Measurements from ENCODE around the gene SSR1. TPM values are rescaled to one million over a fixed set of nuclear protein-coding genes. Genes with fewer than 3 reads are reported as not detected.
A peak's percentile ranks its signal among the peaks of the same experiment; 100 is the strongest.

SSR1 gene
- total and polyA plus RNA-seq, 2 of the 13 experiments (the other 11 are each of a cell fraction or from before 2014, with no cell fraction given) = 203 to 243 TPM

DNA sequence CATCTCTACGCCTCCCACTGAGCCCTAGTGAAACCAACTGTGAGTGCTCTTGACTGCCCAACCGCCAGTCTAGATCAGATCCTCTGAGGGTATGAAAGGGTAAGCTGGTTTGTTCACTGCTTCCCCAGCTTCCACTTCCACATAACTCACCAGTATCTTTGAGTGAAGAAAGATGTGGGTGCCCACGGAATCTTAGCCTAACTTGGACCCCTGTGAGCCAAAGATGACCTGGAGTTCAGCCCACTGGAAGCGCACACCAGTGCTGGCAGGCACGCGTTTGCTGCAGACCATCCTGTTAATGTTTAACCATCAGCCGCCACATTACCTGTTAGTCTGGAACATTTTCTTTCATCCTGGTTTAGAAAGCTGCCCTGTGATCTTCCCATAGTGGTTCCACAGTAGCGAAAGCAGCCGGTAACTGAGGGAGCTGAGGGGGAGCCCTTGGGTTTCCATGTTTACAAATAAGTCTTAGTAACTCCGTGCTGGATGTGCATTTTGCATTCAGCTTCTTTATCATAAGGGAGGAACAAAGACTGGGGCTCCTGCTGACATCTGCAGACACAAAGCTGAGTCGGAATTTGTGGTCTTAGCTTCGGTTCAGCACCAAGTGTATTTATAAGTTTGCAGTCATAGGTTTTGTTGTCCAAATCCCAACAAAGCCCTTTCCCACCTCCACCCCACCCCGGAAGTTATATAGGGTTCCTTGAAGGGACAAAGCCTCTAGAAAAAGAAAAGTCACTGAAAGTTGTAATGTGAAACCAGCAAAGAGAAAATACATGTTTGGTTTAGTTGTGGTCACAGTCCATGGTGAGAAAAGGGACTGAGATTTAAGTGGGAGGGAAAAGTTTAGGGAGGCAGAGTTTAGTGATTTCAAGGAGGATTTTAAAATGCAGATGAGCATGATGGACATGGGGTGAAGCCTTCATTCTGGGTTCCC is 71.0 kb downstream of the SSR1 start (continued):
- peak; percentile 96 for TF ChIP-seq SAP130 (CRISPR knock-in tag; IDR thresholded peaks at IDR 0.05; ENCODE audit: low read depth)
- TF ChIP-seq AGO2 (optimal IDR thresholded peaks at IDR 0.05; ENCODE audit: low read depth, low read length) = no peak
- no peak for TF ChIP-seq KDM1A (CRISPR knock-in tag; IDR thresholded peaks at IDR 0.05)
- TF ChIP-seq NKX3-1 (CRISPR knock-in tag; IDR thresholded peaks at IDR 0.05) = no peak
- peak; percentile 38; the same call in 1 of the 2 replicates for TF ChIP-seq ZNF263 (CRISPR knock-in tag; IDR thresholded peaks at IDR 0.05)
- TF ChIP-seq MEIS2 (CRISPR knock-in tag; IDR thresholded peaks at IDR 0.05) = peak; percentile 75; the same call in 1 of the 2 replicates
- peak; percentile 55; the same call in 1 of the 2 replicates for TF ChIP-seq FOXK2 (IDR thresholded peaks at IDR 0.05)
- TF ChIP-seq PPARG (CRISPR knock-in tag; conservative IDR thresholded peaks at IDR 0.05) = peak; percentile 81; the same call in 1 of the 2 replicates
- 0 out of 2 replicates have a peak, but pooled peaks have one; percentile 36 for TF ChIP-seq ZMAT3 (CRISPR knock-in tag; conservative IDR thresholded peaks at IDR 0.05)
- TF ChIP-seq ZNF441 (CRISPR knock-in tag; IDR thresholded peaks at IDR 0.05; ENCODE audit: borderline replicate concordance) = 0 out of 2 replicates have a peak, but pooled peaks have one; percentile 26
- TF ChIP-seq ZC3H13 (CRISPR knock-in tag; IDR thresholded peaks at IDR 0.05) = 0 out of 2 replicates have a peak, but pooled peaks have one; percentile 42
- TF ChIP-seq, protein P1, sequence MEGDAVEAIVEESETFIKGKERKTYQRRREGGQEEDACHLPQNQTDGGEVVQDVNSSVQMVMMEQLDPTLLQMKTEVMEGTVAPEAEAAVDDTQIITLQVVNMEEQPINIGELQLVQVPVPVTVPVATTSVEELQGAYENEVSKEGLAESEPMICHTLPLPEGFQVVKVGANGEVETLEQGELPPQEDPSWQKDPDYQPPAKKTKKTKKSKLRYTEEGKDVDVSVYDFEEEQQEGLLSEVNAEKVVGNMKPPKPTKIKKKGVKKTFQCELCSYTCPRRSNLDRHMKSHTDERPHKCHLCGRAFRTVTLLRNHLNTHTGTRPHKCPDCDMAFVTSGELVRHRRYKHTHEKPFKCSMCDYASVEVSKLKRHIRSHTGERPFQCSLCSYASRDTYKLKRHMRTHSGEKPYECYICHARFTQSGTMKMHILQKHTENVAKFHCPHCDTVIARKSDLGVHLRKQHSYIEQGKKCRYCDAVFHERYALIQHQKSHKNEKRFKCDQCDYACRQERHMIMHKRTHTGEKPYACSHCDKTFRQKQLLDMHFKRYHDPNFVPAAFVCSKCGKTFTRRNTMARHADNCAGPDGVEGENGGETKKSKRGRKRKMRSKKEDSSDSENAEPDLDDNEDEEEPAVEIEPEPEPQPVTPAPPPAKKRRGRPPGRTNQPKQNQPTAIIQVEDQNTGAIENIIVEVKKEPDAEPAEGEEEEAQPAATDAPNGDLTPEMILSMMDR (CRISPR knock-in tag; IDR thresholded peaks at IDR 0.05) = peak; percentile 29
- peak; percentile 50; the same call in 1 of the 2 replicates for TF ChIP-seq ZNF777 (CRISPR knock-in tag; IDR thresholded peaks at IDR 0.05)
- TF ChIP-seq, protein P2, sequence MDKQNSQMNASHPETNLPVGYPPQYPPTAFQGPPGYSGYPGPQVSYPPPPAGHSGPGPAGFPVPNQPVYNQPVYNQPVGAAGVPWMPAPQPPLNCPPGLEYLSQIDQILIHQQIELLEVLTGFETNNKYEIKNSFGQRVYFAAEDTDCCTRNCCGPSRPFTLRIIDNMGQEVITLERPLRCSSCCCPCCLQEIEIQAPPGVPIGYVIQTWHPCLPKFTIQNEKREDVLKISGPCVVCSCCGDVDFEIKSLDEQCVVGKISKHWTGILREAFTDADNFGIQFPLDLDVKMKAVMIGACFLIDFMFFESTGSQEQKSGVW (CRISPR knock-in tag; IDR thresholded peaks at IDR 0.05; ENCODE audit: borderline replicate concordance) = no peak
- 0 out of 2 replicates have a peak, but pooled peaks have one; percentile 26 for TF ChIP-seq ZNF143 (CRISPR knock-in tag; IDR thresholded peaks at IDR 0.05)
- TF ChIP-seq, protein P3, sequence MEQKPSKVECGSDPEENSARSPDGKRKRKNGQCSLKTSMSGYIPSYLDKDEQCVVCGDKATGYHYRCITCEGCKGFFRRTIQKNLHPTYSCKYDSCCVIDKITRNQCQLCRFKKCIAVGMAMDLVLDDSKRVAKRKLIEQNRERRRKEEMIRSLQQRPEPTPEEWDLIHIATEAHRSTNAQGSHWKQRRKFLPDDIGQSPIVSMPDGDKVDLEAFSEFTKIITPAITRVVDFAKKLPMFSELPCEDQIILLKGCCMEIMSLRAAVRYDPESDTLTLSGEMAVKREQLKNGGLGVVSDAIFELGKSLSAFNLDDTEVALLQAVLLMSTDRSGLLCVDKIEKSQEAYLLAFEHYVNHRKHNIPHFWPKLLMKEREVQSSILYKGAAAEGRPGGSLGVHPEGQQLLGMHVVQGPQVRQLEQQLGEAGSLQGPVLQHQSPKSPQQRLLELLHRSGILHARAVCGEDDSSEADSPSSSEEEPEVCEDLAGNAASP (CRISPR knock-in tag; IDR thresholded peaks at IDR 0.05; ENCODE audit: borderline replicate concordance) = peak; percentile 59; the same call in 1 of the 2 replicates
- TF ChIP-seq, protein P4, sequence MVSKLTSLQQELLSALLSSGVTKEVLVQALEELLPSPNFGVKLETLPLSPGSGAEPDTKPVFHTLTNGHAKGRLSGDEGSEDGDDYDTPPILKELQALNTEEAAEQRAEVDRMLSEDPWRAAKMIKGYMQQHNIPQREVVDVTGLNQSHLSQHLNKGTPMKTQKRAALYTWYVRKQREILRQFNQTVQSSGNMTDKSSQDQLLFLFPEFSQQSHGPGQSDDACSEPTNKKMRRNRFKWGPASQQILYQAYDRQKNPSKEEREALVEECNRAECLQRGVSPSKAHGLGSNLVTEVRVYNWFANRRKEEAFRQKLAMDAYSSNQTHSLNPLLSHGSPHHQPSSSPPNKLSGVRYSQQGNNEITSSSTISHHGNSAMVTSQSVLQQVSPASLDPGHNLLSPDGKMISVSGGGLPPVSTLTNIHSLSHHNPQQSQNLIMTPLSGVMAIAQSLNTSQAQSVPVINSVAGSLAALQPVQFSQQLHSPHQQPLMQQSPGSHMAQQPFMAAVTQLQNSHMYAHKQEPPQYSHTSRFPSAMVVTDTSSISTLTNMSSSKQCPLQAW (CRISPR knock-in tag; IDR thresholded peaks at IDR 0.05) = peak; percentile 100
- TF ChIP-seq ARNT (IDR thresholded peaks at IDR 0.05) = no peak
- TF ChIP-seq FOXK1 (CRISPR knock-in tag; IDR thresholded peaks at IDR 0.05; ENCODE audit: borderline replicate concordance, low read depth) = peak; percentile 88
- TF ChIP-seq KDM3A (CRISPR knock-in tag; IDR thresholded peaks at IDR 0.05; ENCODE audit: low read depth) = no peak
- TF ChIP-seq, protein P5, sequence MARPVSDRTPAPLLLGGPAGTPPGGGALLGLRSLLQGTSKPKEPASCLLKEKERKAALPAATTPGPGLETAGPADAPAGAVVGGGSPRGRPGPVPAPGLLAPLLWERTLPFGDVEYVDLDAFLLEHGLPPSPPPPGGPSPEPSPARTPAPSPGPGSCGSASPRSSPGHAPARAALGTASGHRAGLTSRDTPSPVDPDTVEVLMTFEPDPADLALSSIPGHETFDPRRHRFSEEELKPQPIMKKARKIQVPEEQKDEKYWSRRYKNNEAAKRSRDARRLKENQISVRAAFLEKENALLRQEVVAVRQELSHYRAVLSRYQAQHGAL (CRISPR knock-in tag; IDR thresholded peaks at IDR 0.05; ENCODE audit: not compliant biosample characterization) = no peak
- peak; percentile 38; the same call in 1 of the 2 replicates for TF ChIP-seq ZNF552 (CRISPR knock-in tag; IDR thresholded peaks at IDR 0.05; ENCODE audit: borderline replicate concordance)
